Measurements from ENCODE around the gene DNMT3L.
"Not testable (repeated sequence)": the region's sequence is repeated elsewhere in the genome, so short reads cannot be mapped to it uniquely, and the experiment has no call there.

Gene DNMT3L

DNA sequence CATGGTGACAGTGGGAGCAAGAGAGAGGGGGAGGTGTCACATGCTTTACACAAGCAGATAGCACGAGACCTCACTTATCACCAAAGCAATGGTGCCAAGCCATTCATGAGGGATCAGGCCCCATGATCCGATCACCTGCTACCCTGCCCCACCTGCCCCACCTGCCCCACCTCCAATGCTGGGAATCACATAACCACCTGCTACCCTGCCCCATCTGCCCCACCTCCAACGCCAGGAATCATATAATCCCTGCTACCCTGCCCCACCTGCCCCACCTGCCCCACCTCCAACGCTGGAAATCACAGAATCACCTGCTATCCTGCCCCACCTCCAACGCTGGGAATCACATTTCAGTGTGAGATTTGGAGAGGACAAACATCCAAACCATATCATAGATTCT, 13.3 kb upstream of the DNMT3L start:
- DNase-seq, result no peak

DNA sequence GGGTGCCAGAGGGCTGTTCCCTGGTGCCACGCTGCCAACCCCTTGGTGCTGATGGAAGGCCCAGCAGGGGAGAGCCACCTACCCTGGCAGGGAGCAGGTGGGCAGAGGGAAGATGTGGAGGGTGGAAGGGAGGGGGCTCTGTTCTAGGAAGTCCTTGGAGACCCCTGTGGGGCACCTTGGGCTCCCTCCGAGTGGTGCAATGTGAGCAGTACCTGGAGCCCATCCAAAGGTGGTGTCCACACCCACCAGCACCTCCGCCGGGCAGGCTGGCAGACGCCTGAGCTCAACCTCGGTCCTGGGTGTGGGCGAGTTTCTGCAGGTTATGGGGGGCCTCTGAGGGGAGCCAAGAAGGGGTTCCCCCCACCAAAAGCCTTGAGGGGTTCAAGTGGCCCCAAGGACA, 11.3 kb upstream of the DNMT3L start:
- DNase-seq, result no peak

DNA sequence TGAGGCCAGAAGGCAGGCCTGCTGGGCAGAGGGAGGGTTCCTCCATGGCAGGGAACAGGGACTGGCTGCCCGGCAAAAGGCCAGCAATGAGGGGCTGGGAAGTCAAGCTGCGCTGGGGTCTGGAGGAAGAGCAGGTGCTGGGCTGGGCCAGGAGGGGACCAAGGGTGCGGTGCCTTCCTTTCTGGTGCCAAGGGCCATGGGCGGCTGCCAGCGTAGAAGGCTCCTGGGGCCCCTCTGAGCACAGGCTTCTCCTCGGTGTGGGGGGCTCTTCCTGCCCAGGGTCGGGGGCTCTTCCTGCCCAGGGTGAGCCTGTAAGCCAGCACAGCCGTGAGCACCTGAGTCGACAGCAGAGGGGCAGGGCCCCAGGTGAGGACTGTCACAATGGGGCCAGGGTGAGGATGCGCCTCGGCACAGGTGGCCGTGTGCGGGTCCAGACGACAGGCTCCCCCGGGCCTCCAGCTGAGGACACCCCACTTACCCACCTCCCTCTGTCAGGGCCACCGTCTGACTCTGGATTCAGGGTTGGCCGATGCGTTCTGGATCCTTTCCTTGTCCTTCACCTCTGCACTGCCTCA, 10.7 kb upstream of the DNMT3L start:
- no peak for DNase-seq

DNA sequence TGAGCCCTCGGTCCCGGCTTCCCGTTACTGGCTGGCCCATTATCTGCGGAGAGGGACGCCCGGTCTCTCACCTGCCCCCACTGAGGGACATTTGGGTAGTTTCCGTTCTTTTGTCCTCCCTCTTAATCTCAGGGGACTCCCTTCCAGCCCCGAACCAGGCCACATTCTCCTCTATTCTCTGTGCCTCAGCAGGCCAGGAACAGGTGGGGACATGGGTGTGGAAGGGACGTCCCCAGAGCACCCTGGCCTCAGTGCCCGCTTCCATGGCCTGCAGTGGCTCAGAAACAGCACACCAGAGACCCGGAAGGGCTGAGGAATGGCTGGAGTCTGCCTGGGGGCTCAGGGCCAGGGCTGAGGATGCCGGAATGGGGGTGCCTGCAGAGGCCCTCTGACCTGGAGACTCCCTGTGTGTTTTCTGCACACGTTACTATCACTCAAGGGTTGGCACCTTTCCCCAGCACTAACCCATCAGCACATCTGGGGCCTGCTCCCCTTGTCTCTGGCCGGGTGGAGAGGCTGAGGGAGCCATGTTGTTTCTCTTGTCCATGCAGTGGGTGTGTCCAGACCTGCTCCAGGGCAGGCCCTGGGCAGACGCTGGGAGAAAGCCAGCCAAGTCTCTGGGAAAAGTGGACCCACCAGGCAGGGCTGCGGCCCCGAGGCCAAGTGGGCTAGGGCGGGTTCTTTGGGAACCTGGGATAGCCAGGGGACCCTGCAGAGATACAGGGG, 10.0 kb upstream of the DNMT3L start:
- no peak for DNase-seq

DNA sequence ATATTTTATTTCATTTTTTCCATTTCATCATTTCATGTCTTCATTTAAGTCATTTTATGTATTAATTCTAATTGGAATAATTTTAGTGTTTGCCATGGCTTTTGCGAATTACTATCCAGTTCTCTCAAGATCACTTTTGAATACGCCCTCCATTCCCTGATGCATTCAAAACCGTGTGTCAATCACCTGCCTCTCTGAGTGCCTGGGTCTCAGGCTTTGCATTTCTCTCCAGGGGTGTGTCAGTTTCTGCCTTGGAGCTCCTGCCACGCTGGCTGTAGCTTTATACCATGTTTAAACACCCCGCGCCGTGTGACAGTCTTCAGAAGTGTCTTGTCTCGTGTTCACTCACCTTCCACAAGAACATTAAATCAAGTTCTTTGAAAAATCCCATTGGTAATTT, 7.4 kb upstream of the DNMT3L start:
- no peak for DNase-seq

DNA sequence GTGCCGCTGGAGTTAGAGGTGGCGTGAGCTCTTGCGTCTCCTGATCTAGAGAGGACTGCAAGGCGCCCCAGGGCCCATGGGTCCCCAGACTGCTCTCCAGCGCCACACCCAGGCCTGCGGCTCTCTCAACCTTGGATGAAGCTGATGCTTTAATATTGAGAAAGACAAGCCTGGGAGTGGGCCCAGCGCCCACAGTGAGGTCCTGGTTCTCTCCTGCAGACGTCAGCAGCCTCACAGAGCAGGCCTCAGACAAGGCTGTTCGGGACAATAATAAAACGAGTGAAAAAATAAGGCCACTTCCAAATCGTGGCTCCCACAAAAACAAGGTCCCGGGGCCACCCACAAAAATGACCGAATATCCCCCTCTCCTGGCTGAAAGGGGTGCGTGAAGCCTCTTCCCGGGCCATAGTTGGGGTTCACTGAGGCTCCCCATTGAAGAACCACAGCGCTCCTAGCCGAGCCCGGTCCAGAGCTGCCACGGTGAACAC, 6.0 kb upstream of the DNMT3L start:
- DNase-seq, result peak in 1 of 5 experiments; percentile 19

DNA sequence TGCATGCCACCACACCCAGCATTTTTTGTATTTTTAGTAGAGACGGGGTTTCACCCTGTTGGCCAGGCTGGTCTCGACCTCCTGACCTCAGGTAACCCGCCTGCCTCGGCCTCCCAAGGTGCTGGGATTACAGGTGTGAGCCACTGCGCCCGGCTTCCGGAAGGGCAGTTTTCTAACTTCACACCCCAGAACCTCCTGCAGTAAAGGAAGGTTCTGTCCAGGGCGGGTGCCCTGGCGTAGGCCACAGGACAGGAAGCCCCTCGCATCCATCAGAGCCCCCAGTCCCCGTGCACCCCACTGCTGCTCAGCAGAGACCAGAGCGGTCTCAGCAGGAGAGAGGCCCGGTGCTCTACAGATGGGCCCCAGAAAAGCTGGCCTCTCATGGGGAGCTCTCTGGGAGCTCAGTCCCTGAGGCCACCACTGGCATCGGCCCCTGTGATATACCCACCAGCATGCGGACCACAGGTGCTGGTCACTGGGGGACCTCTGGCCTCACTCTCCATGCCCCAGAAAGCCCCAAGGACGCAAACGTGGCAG, 4.1 kb upstream of the DNMT3L start:
- no peak for DNase-seq

DNA sequence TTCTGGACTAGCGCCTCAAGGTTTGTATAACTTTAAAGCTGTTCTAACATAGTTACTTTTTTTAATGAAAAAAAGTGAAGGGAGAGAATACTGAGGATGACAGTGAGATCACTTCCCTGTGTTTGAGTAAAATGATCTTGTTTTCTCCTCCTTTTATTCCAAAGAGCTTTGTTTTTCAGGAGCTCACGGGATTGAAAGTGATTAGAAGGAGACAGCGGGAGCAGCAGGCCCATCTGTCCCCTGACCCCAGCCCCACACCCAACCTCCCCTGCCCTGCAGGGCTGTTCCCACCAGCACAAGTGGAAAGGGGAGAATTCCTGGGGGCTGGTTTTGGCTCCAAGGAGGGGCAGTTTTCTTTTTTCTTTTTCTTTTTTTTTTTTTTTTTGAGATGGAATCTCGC, 2.1 kb upstream of the DNMT3L start:
- no peak for DNase-seq

DNA sequence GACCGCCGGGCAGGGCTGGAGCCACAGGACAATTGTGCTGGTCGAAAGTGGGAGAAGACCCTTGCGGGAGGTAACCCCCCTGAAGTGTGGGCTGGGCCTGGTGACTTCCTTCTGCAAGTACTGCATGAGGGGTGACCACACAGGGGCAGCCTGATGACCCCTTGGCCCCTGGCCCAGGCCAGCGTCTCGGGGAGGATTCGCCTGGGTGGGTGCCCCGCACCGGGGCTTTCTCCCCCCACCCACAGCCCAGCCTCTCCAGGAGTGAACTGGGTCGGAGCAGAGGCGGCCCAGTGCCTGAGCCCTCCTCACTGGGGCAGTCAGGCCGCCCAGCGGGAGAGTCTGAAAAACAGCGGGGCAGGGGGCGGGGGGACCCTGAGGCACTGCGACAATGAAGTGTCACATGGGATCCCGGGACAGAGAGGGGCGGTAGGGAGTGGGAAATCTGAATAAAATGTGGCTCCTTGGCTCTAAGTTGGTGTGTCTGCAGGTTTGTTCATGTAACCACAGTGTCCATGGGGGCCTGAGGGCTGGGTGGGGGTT, 1.6 kb upstream of the DNMT3L start:
- no peak for DNase-seq

DNA sequence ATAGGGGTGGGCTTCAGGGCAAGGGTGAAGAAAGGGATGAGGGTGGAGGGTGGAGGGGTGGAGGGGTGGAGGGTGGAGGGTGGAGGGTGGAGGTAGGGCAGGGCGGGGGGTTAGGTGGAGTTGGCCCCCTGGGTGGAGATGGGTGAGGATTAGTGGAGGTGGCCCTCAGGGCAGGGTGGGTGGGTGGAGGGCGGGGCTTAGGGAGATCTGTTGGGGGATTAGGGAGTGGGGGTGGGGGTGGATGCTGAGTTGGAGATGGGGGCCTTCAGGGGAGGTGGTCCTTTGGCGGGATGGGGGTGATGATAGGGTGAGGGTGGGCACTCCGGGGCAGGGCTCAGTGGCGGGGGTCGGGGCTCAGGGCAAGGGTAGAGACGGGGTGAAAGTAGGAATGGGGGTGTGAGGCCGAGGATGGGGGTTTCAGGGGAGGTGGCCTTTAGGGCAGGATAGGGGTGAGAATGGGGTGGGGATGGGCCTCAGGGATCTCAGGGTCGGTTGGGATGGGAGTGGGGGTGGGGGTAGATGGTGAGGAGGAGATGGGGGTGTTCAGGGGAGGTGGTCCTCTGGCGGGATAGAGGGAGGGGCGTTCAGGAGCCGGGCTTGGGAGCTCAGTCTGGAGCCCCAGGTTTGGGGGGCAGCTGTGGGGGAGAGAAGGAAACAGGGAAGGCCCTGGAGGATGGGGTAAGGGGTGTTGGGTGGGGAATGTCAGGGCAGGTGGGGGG, 800 bp upstream of the DNMT3L start:
- no peak for DNase-seq

DNA sequence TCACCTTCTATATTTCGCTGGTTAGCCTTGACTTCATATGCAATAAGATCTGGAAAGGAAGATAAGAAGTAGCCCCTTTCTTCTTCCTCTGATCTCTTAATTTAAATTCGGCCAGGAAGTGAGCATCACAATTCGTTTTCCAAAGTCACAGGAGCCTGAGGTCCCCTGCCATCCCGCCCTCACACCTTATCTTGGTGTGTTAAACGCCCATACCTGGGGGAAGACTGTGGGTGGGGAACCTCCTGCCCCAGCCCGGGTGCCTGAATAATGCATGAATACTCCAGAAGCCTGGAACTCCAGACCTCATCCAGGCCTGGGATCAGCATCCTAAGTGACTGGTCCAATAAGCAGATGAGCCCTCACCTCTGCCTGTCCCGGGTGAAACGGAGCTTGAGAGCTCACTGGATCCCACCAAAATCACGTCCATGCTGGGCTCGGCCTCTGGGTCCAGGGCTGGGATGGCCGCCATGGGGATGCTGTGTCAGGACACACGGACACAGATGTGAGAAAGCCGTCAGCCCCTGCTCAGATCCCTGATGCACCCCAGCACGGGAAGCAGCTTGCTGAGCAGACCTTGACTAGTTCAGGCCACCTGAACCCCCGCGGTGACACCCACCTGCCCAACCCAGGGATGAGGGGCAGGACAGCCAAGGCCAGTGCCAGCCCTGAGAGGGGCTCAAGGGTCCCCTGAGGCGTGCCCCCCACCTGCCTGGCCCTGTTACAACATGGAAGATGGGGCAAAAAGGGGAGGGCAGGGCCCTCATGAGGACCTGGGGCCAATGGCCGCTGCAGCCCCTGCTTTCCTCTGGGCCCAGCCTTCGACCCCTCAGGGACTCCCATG, 686 bp downstream of the DNMT3L start:
- DNase-seq, result no peak

DNA sequence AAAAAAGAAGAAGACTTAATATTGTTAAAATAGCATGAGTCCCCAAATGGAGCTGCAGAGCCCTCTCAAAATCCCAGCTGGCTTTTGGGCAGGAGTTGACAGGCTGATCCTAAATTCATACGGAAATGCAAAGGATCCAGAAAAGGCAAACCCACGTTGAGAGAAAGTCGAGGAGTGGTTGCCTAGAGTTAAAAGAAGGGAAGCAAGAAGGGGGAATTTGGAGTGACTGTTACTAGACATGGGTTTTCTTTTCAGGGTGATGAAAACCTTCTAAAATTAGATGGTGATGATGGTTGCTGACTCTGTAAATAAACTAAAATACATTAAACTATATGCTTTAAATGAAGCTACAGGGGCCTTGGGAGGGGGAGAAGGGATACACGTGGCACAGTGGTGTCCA, 1.6 kb downstream of the DNMT3L start:
- no peak for DNase-seq

DNA sequence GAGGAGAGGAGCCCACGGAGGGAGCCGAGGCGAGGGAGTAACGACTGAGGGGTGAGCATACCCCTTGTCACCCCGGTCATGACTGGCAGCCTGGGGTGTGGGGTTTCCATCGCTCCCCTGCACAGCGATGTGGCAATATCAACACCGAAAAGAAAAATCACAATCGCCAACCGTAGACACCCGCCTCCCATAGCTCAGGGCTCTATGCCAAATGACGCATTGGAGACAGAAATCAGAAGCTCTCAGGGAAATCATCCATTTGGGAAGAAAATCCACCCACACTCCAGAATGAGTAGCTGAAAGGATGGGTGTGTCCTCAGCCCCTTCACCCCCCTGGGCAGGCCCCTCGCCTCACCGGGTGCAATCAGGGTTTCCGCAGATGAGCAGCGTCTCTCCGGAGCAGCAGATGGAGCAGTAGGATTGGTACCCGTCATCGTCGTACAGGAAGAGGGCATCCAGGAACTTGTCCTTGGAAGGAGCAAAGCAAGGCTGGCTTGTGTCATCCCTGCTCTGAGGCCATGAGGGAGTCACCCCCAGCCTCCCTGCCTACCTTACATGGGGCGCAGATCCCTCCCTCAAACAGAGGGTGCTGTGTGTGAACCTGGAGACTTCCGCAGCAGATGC, 2.5 kb downstream of the DNMT3L start:
- no peak for DNase-seq

DNA sequence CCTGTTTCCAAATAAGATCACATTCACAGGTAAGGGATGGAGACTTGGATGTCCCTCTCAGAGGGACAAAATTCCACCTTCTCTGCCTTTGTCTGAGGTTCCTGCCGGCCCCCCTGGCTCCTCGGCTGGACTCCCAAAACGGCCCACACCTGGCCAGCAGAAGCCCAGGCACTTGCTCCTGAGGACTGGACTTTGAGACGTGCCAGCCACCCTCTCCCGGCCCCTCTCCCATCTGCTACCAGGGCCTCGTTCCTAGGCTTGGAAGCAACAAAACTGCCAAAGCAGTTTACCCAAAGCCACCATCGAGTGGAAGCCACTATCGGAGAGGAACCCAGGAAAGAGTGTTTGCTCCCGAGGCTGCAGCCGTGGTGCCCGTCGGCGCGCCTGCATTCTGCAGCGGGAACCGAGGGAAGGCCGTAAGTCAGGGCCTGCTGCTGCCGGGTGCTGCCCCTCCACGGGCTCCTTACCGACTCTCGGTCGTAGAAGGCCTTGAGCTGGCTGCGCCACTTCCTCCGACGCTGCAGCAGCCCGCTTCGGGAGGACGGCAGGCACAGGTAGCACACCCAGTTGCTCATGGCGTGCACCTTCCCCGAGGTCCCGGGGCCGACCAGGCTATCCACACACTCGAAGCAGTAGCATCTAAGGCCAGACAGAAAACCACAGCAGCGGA, 3.5 kb downstream of the DNMT3L start:
- no peak for DNase-seq

DNA sequence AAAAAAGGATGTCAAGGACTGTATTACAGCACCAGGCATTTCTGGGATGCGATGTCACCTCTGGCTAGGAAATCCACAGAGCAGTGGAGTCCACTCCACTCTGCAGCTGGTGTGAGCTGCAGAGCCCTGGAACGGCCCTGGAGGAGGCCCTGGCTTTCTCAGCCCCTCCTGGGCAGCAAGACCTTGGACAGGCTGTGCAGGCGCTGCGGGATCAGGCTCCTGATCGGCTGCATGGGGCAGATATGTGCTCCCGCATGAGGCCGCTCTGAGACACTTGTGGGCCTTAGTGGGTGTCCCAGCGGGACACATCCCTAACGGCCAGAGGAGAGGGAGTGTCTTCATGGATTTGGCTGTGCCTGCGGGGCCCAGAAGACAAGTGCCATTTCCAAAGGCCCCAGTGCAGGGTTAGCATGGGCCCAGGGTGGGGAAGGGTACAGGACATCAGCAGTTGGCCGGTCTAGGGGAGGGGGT, 6.2 kb downstream of the DNMT3L start:
- no peak for DNase-seq

DNA sequence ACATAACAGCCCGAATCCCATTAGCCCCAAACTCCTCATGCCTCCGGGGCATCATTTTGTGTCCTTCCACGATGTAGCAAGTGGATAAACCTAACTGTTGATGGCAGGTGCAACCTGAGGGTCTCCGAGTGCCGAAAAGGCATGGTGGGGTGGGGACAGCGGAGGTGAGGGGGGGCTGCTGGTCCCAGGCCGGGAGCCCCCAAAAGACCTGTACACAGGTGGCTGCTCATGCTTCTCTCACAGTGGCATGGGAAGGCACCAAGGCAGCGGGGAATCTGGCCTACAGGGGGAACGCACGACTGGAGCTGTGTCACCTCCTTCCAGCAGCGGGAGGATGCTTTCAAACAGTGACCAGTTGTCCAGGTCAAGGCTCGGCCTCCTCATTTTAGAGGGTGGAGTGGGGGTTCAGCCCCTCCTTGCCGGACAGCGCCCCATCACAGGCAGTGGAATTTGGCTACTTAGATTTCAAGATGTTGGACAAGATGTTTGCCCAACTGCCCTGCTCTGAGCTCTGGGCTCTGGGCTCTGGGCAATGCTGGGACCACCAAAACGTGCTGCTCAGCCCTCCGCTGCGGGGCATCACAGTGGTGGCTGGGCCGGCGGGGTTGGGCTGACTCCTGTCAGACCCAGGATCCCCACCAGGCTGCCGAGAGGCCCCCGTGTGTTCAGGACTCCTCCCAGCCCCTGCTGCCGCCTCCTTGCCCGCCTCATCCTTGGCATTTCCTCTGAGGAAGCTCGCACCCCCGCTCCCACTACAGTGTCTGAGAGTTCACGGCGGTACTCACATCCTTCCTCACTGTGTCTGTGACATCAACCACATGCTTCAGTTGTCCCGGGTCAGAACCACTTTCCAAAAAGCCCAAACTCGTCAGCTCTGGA, 7.6 kb downstream of the DNMT3L start:
- no peak for DNase-seq

DNA sequence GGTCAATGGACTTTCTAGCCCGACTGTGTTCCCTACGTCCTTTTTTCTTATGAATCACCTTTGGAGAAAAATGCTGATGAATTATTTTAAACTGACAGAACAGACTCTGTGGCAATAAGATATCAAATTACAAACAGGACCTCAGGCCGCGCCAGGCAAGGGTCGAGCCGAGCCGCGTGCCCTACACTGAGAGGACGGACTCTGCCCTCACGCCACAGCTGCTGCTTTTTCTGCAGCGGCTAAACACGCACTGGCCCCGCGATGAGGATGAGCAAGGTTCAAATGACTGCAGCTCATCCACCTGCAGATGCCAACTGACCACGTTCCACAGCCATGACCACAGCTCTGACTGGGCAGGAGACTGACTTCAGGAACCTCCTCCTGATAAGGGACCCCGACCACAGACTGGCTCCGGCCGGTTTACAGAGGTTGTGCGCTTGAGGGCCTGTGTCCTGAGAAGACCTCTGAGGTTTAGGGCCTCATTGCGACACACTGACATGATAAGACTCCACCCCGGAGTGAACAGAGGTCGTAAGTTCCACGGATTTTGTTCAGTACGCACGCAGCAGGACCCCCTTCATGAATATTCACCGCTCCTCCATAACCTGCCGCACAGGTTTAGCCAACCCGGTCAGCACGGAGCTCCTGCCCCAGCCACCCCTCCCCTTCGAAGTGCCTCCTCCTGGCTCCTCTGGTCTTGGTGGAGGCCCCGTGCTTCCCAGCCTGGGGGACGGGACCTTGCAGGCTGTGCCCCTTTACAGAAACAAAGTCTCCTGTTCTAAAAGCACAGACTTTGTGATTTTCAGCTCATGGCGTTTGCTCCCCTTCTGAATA, 12.3 kb downstream of the DNMT3L start:
- DNase-seq, result not testable (repeated sequence)

DNA sequence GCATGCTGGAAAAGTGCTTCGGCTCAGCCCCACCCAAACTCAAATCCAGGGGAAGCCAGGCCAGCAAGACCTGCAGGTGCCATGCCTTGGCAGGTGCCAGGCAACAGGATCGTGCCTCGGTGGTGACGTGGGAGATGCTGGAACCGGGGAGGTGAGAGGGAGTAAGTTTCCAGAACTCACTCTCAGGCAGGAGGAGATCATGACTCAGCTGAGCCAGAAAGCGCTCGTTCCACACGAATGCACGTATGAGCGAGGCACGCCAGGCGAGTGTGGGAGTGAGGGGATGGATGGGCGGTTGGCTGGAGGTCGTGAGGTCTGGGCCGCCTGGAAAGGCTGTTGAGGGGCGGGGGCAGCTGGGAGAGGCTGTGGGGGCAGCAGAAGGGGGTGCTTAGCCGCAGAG, 13.8 kb downstream of the DNMT3L start:
- not testable (repeated sequence) for DNase-seq

DNA sequence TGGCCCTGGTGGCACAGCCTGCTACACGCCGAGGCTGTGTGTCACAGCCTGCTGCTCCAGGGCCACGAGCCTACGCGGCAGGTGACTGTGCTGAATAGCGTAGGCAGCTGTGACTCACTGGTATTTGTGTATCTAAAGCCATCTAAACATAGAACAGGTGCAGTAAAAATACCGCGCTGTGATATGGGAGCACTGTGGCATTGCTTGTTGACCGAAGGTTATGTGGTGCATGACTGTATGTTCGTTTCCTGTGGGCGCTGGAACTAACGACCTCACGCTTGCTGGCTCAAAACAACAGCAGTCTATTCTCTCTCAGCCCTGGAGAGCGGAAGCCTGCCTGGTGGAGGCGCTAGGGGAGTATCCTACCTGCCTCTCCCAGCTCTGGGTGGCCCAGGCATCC, 17.7 kb downstream of the DNMT3L start:
- not testable (repeated sequence) for DNase-seq
